RPMI7951 (cell line): ENCODE results near the gene NGLY1. TPM values are rescaled to one million over a fixed set of nuclear protein-coding genes. Genes with fewer than 3 reads are reported as not detected.

Experiments
- DNase-seq: peaks from one replicate; pipeline ENCODE4 v3.0.0-alpha.2; 2012; ENCODE audit warnings: low read depth
- total RNA-seq: library from RNA; depleted of rRNA; stranded (reverse); fragments of >200 nt; shearing (Covaris generic); gene quantifications from 2 replicates; pipeline ENCODE4 v1.2.3, GENCODE V29; 2014

NGLY1 gene
- total RNA-seq, 1 experiment from 2014 or later, result 52.5 TPM

GRCh38 chr3:25783661-25784512 lies 644 bp upstream of the NGLY1 start:
- peak; percentile 43 for DNase-seq

- no peak for DNase-seq
These were observed 656 bp downstream of the NGLY1 start for GRCh38 chr3:25782636-25782937.

- no peak for DNase-seq
These were observed 1.3 kb downstream of the NGLY1 start for GRCh38 chr3:25781758-25782594.

- DNase-seq, result no peak
These were observed 2.0 kb downstream of the NGLY1 start for GRCh38 chr3:25781145-25781757.

GRCh38 chr3:25780618-25781017 lies 2.6 kb downstream of the NGLY1 start:
- no peak for DNase-seq

GRCh38 chr3:25775936-25776335 lies 7.3 kb downstream of the NGLY1 start:
- DNase-seq, result no peak

- no peak for DNase-seq
These were observed 14.4 kb downstream of the NGLY1 start for GRCh38 chr3:25768851-25769250.

- DNase-seq, result no peak
These were observed 31.5 kb downstream of the NGLY1 start for GRCh38 chr3:25751725-25752124.

- no peak for DNase-seq
These were observed 32.2 kb downstream of the NGLY1 start for GRCh38 chr3:25751048-25751447.

GRCh38 chr3:25749031-25749581 lies 34.1 kb downstream of the NGLY1 start:
- no peak for DNase-seq

GRCh38 chr3:25748189-25748588 lies 35.1 kb downstream of the NGLY1 start:
- DNase-seq, result no peak

- DNase-seq, result no peak
These were observed 36.2 kb downstream of the NGLY1 start for GRCh38 chr3:25747033-25747432.

GRCh38 chr3:25744470-25744869 lies 38.8 kb downstream of the NGLY1 start:
- no peak for DNase-seq

GRCh38 chr3:25728101-25728500 lies 55.1 kb downstream of the NGLY1 start:
- DNase-seq, result no peak

- DNase-seq, result no peak
These were observed 55.9 kb downstream of the NGLY1 start for GRCh38 chr3:25727316-25727715.

- DNase-seq, result no peak
These were observed 57.4 kb downstream of the NGLY1 start for GRCh38 chr3:25725810-25726209.

GRCh38 chr3:25724948-25725645 lies 58.1 kb downstream of the NGLY1 start:
- DNase-seq, result no peak

- no peak for DNase-seq
These were observed 59.4 kb downstream of the NGLY1 start for GRCh38 chr3:25723802-25724201.

- no peak for DNase-seq
These were observed 63.9 kb downstream of the NGLY1 start for GRCh38 chr3:25719321-25719720.

- DNase-seq, result peak; percentile 71
These were observed 69.8 kb downstream of the NGLY1 start for GRCh38 chr3:25713341-25713985.

GRCh38 chr3:25711090-25711489 lies 72.2 kb downstream of the NGLY1 start:
- no peak for DNase-seq
